HCT116 (cell line): ENCODE results near the gene ACTL10.

Experiments used
- ATF3 ChIP-seq: IDR thresholded peaks from 2 replicates; pipeline ENCODE4 v1.6.1; 2012
- CTCF ChIP-seq, 3 experiments: fragments of 200-600 bp in 1 of 3; sonication (generic) in 1 of 3; IDR thresholded peaks in 2 of 3; conservative IDR thresholded peaks in 1 of 3; 2 replicates each; pipeline ENCODE4 v1.5.1; 2012 to 2017; ENCODE audit warnings: low read depth in 2 of 3, low read length in 2 of 3, antibody characterized with exemption in 1 of 3, borderline replicate concordance in 1 of 3, control low read depth in 1 of 3, mild to moderate bottlenecking in 1 of 3, mixed read lengths in 1 of 3, mixed run types in 1 of 3, moderate library complexity in 1 of 3; ENCODE audit not compliant: insufficient read depth in 1 of 3
- EZH2phosphoT487 ChIP-seq: fragments of 200-600 bp; IDR thresholded peaks from 2 replicates; pipeline ENCODE4 v1.6.1; 2018; ENCODE audit warnings: antibody characterized with exemption, borderline replicate concordance
- POLR2A ChIP-seq: IDR thresholded peaks from 2 replicates; pipeline ENCODE4 v1.7.0; 2011; ENCODE audit warnings: borderline replicate concordance; ENCODE audit not compliant: insufficient read depth, insufficient read length; ENCODE audit errors: extremely low read depth
- TCF7L2 ChIP-seq: IDR thresholded peaks from 2 replicates; pipeline ENCODE4 v1.7.0; 2011; ENCODE audit warnings: borderline replicate concordance, inconsistent platforms; ENCODE audit not compliant: insufficient read depth, insufficient read length; ENCODE audit errors: extremely low read depth
- YY1 ChIP-seq: IDR thresholded peaks from 2 replicates; pipeline ENCODE4 v1.6.1; 2011; ENCODE audit warnings: low read length, low read depth, moderate library complexity, mild to moderate bottlenecking; ENCODE audit not compliant: insufficient replicate concordance; ENCODE audit errors: extremely low read depth

- TF ChIP-seq CTCF (IDR thresholded peaks at IDR 0.05 in 2 of 3, conservative IDR thresholded peaks at IDR 0.05 in 1 of 3; ENCODE audit: borderline replicate concordance in 1 of 3, insufficient read depth in 1 of 3, low read depth in 2 of 3, low read length in 2 of 3) (no peak), YY1 (no peak), EZH2phosphoT487 (no peak), TCF7L2 (no peak), ATF3 (no peak), POLR2A (no peak)
These were observed 18.9 kb upstream of the ACTL10 start for GRCh38 chr20:33647603-33648395.
